Measurements from ENCODE around the gene LIX1L. TPM values are rescaled to one million over a fixed set of nuclear protein-coding genes. Genes with fewer than 3 reads are reported as not detected.
A peak's percentile ranks its signal among the peaks of the same experiment; 100 is the strongest.

The LIX1L gene
- total and polyA plus RNA-seq, 2 of the 13 experiments (the other 11 are each of a cell fraction or from before 2014, with no cell fraction given), result 8.1 to 24.9 TPM

DNA sequence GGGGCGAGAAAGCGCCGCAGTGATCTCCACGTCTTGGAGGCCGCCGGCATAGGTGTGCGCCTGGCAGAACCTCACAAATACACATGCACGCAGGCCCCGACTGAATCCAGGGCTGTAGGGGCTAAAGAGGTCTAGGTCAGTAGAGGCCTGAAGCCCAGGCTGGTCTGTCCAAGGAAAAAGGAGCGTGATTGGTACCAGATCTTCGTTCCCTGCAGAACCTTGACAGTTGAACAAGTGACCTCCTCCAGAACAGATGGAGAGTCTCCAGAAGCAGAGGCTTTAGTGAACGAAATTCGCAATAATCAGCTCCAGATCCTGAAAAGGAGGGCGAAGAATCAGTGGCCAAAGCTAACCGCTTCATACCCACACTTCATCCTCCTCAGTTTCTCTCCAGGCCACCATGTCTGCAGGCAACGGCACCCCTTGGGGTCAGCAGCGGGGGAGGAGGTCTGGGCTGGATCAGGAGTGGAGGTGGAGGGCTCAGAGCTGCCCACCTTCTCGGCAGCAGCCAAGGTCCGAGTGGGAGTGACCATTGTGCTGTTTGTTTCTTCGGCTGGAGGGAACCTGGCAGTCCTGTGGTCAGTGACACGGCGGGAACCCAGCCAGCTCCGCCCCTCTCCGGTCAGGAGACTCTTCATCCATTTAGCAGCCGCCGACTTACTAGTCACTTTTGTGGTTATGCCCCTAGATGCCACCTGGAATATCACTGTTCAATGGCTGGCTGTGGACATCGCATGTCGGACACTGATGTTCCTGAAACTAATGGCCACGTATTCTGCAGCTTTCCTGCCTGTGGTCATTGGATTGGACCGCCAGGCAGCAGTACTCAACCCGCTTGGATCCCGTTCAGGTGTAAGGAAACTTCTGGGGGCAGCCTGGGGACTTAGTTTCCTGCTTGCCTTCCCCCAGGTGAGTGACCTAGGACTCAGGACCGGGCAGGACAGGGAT lies 38.6 kb downstream of the LIX1L start (continued):
- TF ChIP-seq ASH2L (IDR thresholded peaks at IDR 0.05; ENCODE audit: insufficient read length, low read depth, low read length) (no peak), ZFP1 (CRISPR knock-in tag; IDR thresholded peaks at IDR 0.05) (no peak), ZNF558 (CRISPR knock-in tag; IDR thresholded peaks at IDR 0.05; ENCODE audit: borderline replicate concordance) (no peak), HNRNPUL1 (IDR thresholded peaks at IDR 0.05; ENCODE audit: low read depth, low read length) (no peak), FLYWCH1 (CRISPR knock-in tag; IDR thresholded peaks at IDR 0.05) (no peak), ESRRA (CRISPR knock-in tag; IDR thresholded peaks at IDR 0.05; ENCODE audit: low read depth) (no peak), SRSF4 (IDR thresholded peaks at IDR 0.05; ENCODE audit: low read depth, low read length, poor library complexity, severe bottlenecking) (no peak), ZNF431 (CRISPR knock-in tag; IDR thresholded peaks at IDR 0.05; ENCODE audit: borderline replicate concordance, low read depth) (no peak), ZNF720 (CRISPR knock-in tag; IDR thresholded peaks at IDR 0.05) (no peak), ZNF709 (CRISPR knock-in tag; IDR thresholded peaks at IDR 0.05) (0 out of 2 replicates have a peak, but pooled peaks have one; percentile 41), AKAP8 (CRISPR knock-in tag; IDR thresholded peaks at IDR 0.05) (no peak)
- TF ChIP-seq, protein P1, sequence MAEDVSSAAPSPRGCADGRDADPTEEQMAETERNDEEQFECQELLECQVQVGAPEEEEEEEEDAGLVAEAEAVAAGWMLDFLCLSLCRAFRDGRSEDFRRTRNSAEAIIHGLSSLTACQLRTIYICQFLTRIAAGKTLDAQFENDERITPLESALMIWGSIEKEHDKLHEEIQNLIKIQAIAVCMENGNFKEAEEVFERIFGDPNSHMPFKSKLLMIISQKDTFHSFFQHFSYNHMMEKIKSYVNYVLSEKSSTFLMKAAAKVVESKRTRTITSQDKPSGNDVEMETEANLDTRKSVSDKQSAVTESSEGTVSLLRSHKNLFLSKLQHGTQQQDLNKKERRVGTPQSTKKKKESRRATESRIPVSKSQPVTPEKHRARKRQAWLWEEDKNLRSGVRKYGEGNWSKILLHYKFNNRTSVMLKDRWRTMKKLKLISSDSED (CRISPR knock-in tag; IDR thresholded peaks at IDR 0.05), result no peak
- TF ChIP-seq, protein P2, sequence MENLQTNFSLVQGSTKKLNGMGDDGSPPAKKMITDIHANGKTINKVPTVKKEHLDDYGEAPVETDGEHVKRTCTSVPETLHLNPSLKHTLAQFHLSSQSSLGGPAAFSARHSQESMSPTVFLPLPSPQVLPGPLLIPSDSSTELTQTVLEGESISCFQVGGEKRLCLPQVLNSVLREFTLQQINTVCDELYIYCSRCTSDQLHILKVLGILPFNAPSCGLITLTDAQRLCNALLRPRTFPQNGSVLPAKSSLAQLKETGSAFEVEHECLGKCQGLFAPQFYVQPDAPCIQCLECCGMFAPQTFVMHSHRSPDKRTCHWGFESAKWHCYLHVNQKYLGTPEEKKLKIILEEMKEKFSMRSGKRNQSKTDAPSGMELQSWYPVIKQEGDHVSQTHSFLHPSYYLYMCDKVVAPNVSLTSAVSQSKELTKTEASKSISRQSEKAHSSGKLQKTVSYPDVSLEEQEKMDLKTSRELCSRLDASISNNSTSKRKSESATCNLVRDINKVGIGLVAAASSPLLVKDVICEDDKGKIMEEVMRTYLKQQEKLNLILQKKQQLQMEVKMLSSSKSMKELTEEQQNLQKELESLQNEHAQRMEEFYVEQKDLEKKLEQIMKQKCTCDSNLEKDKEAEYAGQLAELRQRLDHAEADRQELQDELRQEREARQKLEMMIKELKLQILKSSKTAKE (CRISPR knock-in tag; IDR thresholded peaks at IDR 0.05; ENCODE audit: borderline replicate concordance), result no peak
- TF ChIP-seq, protein P3, sequence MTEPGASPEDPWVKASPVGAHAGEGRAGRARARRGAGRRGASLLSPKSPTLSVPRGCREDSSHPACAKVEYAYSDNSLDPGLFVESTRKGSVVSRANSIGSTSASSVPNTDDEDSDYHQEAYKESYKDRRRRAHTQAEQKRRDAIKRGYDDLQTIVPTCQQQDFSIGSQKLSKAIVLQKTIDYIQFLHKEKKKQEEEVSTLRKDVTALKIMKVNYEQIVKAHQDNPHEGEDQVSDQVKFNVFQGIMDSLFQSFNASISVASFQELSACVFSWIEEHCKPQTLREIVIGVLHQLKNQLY (CRISPR knock-in tag; IDR thresholded peaks at IDR 0.05), result no peak
- TF ChIP-seq, protein P4, sequence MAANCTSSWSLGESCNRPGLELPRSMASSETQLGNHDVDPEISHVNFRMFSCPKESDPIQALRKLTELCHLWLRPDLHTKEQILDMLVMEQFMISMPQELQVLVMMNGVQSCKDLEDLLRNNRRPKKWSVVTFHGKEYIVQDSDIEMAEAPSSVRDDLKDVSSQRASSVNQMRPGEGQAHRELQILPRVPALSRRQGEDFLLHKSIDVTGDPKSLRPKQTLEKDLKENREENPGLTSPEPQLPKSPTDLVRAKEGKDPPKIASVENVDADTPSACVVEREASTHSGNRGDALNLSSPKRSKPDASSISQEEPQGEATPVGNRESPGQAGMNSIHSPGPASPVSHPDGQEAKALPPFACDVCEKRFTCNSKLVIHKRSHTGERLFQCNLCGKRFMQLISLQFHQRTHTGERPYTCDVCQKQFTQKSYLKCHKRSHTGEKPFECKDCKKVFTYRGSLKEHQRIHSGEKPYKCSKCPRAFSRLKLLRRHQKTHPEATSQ (CRISPR knock-in tag; IDR thresholded peaks at IDR 0.05; ENCODE audit: borderline replicate concordance), result no peak
- TF ChIP-seq, protein P5, sequence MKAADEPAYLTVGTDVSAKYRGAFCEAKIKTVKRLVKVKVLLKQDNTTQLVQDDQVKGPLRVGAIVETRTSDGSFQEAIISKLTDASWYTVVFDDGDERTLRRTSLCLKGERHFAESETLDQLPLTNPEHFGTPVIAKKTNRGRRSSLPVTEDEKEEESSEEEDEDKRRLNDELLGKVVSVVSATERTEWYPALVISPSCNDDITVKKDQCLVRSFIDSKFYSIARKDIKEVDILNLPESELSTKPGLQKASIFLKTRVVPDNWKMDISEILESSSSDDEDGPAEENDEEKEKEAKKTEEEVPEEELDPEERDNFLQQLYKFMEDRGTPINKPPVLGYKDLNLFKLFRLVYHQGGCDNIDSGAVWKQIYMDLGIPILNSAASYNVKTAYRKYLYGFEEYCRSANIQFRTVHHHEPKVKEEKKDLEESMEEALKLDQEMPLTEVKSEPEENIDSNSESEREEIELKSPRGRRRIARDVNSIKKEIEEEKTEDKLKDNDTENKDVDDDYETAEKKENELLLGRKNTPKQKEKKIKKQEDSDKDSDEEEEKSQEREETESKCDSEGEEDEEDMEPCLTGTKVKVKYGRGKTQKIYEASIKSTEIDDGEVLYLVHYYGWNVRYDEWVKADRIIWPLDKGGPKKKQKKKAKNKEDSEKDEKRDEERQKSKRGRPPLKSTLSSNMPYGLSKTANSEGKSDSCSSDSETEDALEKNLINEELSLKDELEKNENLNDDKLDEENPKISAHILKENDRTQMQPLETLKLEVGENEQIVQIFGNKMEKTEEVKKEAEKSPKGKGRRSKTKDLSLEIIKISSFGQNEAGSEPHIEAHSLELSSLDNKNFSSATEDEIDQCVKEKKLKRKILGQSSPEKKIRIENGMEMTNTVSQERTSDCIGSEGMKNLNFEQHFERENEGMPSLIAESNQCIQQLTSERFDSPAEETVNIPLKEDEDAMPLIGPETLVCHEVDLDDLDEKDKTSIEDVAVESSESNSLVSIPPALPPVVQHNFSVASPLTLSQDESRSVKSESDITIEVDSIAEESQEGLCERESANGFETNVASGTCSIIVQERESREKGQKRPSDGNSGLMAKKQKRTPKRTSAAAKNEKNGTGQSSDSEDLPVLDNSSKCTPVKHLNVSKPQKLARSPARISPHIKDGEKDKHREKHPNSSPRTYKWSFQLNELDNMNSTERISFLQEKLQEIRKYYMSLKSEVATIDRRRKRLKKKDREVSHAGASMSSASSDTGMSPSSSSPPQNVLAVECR (CRISPR knock-in tag; IDR thresholded peaks at IDR 0.05; ENCODE audit: borderline replicate concordance), result no peak; the same call in 1 of the 2 replicates

Data from HepG2 (cell line).